PC-3 (cell line): ENCODE measurements around the gene MNT. TPM values are rescaled to one million over a fixed set of nuclear protein-coding genes. Genes with fewer than 3 reads are reported as not detected.

Experiments
- ATAC-seq: fragments of 200-7000 bp; cut with Tn5 transposase; 2 replicates; pipeline ENCODE4 v1.9.1; 2020; ENCODE audit warnings: mild to moderate bottlenecking, moderate library complexity
- BruUV-seq: library from RNA; stranded (reverse); fragments of 400-500 nt; replicated peaks from 2 replicates; lab custom pipeline; 2021; lab: Mats Ljungman, UMichigan
- CTCF ChIA-PET: fragments of 300-600 bp; sonication (Branson Sonifier 250); formaldehyde crosslinking; loops from one replicate; lab custom pipeline; 2022; ENCODE audit warnings: antibody characterized with exemption; lab: Charles Lee
- POLR2A ChIA-PET: fragments of 300-600 bp; sonication (Branson Sonifier 250); formaldehyde crosslinking; loops from one replicate; lab custom pipeline; 2022; ENCODE audit warnings: antibody characterized with exemption; ENCODE audit not compliant: unreplicated experiment; lab: Charles Lee
- DNase-seq: peaks from one replicate; pipeline ENCODE4 v3.0.0-alpha.2; 2015
- H2AFZ ChIP-seq: fragments of 300-600 bp; sonication (generic); 2 replicates; pipeline ENCODE4 v1.6.0; 2016; ENCODE audit warnings: antibody characterized with exemption, low read length
- H3F3A ChIP-seq: fragments of 300-600 bp; sonication (generic); one replicate; pipeline ENCODE4 v1.6.0; 2017; ENCODE audit warnings: antibody characterized with exemption, low read length, control low read depth, mild to moderate bottlenecking; ENCODE audit not compliant: unreplicated experiment
- H3K27ac ChIP-seq: fragments of 300-600 bp; sonication (generic); 2 replicates; pipeline ENCODE4 v1.5.1; 2016; ENCODE audit warnings: mild to moderate bottlenecking, low read length
- H3K27me3 ChIP-seq: fragments of 300-600 bp; sonication (generic); 2 replicates; pipeline ENCODE4 v1.6.1; 2016; ENCODE audit warnings: low read length, mixed read lengths
- H3K36me3 ChIP-seq: fragments of 300-600 bp; sonication (generic); 2 replicates; pipeline ENCODE4 v1.6.1; 2016; ENCODE audit warnings: low read depth, mixed run types, low read length, mixed read lengths
- H3K4me1 ChIP-seq: fragments of 300-600 bp; sonication (generic); 2 replicates; pipeline ENCODE4 v1.5.1; 2016; ENCODE audit warnings: low read length; ENCODE audit not compliant: insufficient read depth
- H3K4me2 ChIP-seq: fragments of 300-600 bp; sonication (generic); 2 replicates; pipeline ENCODE4 v1.6.0; 2016; ENCODE audit warnings: low read length
- H3K4me3 ChIP-seq: fragments of 300-600 bp; sonication (generic); 2 replicates; pipeline ENCODE4 v1.5.1; 2016; ENCODE audit warnings: mild to moderate bottlenecking, low read length, mixed read lengths
- H3K79me2 ChIP-seq: fragments of 300-600 bp; sonication (generic); 2 replicates; pipeline ENCODE4 v1.6.1; 2017; ENCODE audit warnings: low read length, mixed read lengths
- H3K9ac ChIP-seq: fragments of 300-600 bp; sonication (generic); 2 replicates; pipeline ENCODE4 v1.6.0; 2016; ENCODE audit warnings: mild to moderate bottlenecking, low read length
- H3K9me2 ChIP-seq: fragments of 300-600 bp; sonication (generic); replicated peaks from 2 replicates; pipeline ENCODE4 v1.6.1; 2016; ENCODE audit warnings: mixed run types, low read length, mixed read lengths
- H3K9me3 ChIP-seq: fragments of 300-600 bp; sonication (generic); 2 replicates; pipeline ENCODE4 v1.6.1; 2016; ENCODE audit warnings: low read length, mixed read lengths
- H4K20me1 ChIP-seq: fragments of 300-600 bp; sonication (generic); 2 replicates; pipeline ENCODE4 v1.6.1; 2016; ENCODE audit warnings: low read length, mixed read lengths
- CTCF ChIP-seq: fragments of 300-600 bp; sonication (generic); conservative IDR thresholded peaks from 2 replicates; pipeline ENCODE4 v1.5.1; 2017; ENCODE audit warnings: antibody characterized with exemption, low read depth, mild to moderate bottlenecking, low read length
- EZH2 ChIP-seq: fragments of 300-600 bp; sonication (generic); IDR thresholded peaks from one replicate; pipeline ENCODE4 v1.6.1; 2017; ENCODE audit warnings: antibody characterized with exemption, mild to moderate bottlenecking, low read length; ENCODE audit not compliant: unreplicated experiment
- EZH2phosphoT487 ChIP-seq: fragments of 300-600 bp; sonication (generic); IDR thresholded peaks from 2 replicates; pipeline ENCODE4 v1.6.1; 2018; ENCODE audit warnings: mild to moderate bottlenecking, antibody characterized with exemption, low read length, borderline replicate concordance
- intact Hi-C: fragments of 100-400 bp; cut with micrococcal nuclease; formaldehyde crosslinking; loops from 2 replicates; pipeline ENCODE4 v1.9.0; 2023
- total RNA-seq: library from RNA; depleted of rRNA; stranded (reverse); fragments of >200 nt; gene quantifications from 2 replicates; pipeline ENCODE4 v1.2.3, GENCODE V29; 2014

MNT gene
- total RNA-seq, 1 experiment from 2014 or later, result 19.1 TPM

GRCh38 chr17:2363851-2364762 lies 36.8 kb downstream of the MNT start:
- CTCF ChIA-PET, result interaction anchor here (1.0 kb wide), 1 partner anchor 52 kb away, joined by 3 read pairs; no protein-coding TSS in a partner anchor
- H4K20me1 ChIP-seq, result no peaks in the 10 kb centered on the region

GRCh38 chr17:2363318-2363717 lies 37.5 kb downstream of the MNT start:
- Histone ChIP-seq H3K27ac (no peak overlapping the region), H3K27me3 (no peaks in the 10 kb centered on the region), H3K36me3 (no peaks in the 10 kb centered on the region), H3K79me2 (no peaks in the 10 kb centered on the region), H2AFZ (no peak overlapping the region), H3K9me3 (no peaks in the 10 kb centered on the region), H3K9ac (no peak overlapping the region), H3K4me3 (no peak overlapping the region), H3F3A (no peaks in the 10 kb centered on the region), H4K20me1 (no peaks in the 10 kb centered on the region), H3K4me1 (peaks cover 17% of the 10 kb centered on the region), H3K4me2 (no peak overlapping the region), H3K9me2 (no peaks in the 10 kb centered on the region)
- no peak for DNase-seq
- CTCF ChIA-PET, result interaction anchor here (1.0 kb wide), 1 partner anchor 53 kb away, joined by 3 read pairs; no protein-coding TSS in a partner anchor
- intact Hi-C loops, result no loop called here
- no peak for ATAC-seq
- POLR2A ChIA-PET, result no interaction called here
- BruUV-seq, result no TSS peak
- TF ChIP-seq EZH2phosphoT487 (no peak), CTCF (no peak), EZH2 (no peak)

More at GRCh38 chr17:2363851-2364762, 36.8 kb downstream of the MNT start:
- BruUV-seq, result no TSS peak
- Histone ChIP-seq H3K4me1 (peaks cover 9% of the 10 kb centered on the region), H2AFZ (no peak overlapping the region), H3K36me3 (no peaks in the 10 kb centered on the region), H3K27me3 (no peaks in the 10 kb centered on the region), H3K9me2 (no peaks in the 10 kb centered on the region), H3F3A (no peaks in the 10 kb centered on the region), H3K79me2 (no peaks in the 10 kb centered on the region), H3K9me3 (no peaks in the 10 kb centered on the region), H3K27ac (no peak overlapping the region), H3K9ac (no peak overlapping the region), H3K4me2 (no peak overlapping the region), H3K4me3 (no peak overlapping the region)
- ATAC-seq (no peak), DNase-seq (no peak)
- intact Hi-C loops, result no loop called here
- no peak for TF ChIP-seq CTCF
- no peak for TF ChIP-seq EZH2
- no peak for TF ChIP-seq EZH2phosphoT487
- POLR2A ChIA-PET, result no interaction called here

- ATAC-seq (no peak), DNase-seq (no peak)
- Histone ChIP-seq H3K9me2 (no peaks in the 10 kb centered on the region), H3K36me3 (no peaks in the 10 kb centered on the region), H3K79me2 (no peaks in the 10 kb centered on the region), H3K27me3 (no peaks in the 10 kb centered on the region), H4K20me1 (no peaks in the 10 kb centered on the region), H3K27ac (no peak overlapping the region), H3K4me1 (peaks cover 17% of the 10 kb centered on the region), H3F3A (no peaks in the 10 kb centered on the region), H3K4me2 (no peak overlapping the region), H3K4me3 (no peak overlapping the region), H3K9ac (no peak overlapping the region), H2AFZ (no peak overlapping the region), H3K9me3 (no peaks in the 10 kb centered on the region)
- ChIA-PET POLR2A (no interaction called here), CTCF (interaction anchor here (1.0 kb wide), 1 partner anchor 53 kb away, joined by 3 read pairs; no protein-coding TSS in a partner anchor)
- BruUV-seq, result no TSS peak
- intact Hi-C loops, result no loop called here
- TF ChIP-seq EZH2phosphoT487 (no peak), EZH2 (no peak), CTCF (no peak)
Measured at GRCh38 chr17:2362881-2363280, 38.0 kb downstream of the MNT start.
